ENCODE results near the gene SPPL2C.

The SPPL2C gene

GRCh38 chr17:45821147-45821546, 23.5 kb upstream of the SPPL2C start:
- Mint-ChIP-seq H3K4me3 (no peak overlapping the region), H3K4me1 (ENCODE audit: low read depth) (peaks cover 2% of the 10 kb centered on the region), H3K36me3 (no peaks in the 10 kb centered on the region), H3K9me3 (ENCODE audit: low read depth) (no peaks in the 10 kb centered on the region), H3K27ac (no peak overlapping the region), H3K27me3 (no peaks in the 10 kb centered on the region)

- H3K27ac Mint-ChIP-seq: no peak overlapping the region
- no peak overlapping the region for H3K4me3 Mint-ChIP-seq
- H3K4me1 Mint-ChIP-seq (ENCODE audit: low read depth): peaks cover 9% of the 10 kb centered on the region
Measured at GRCh38 chr17:45823598-45823997, 21.1 kb upstream of the SPPL2C start.

GRCh38 chr17:45824475-45824874, 20.2 kb upstream of the SPPL2C start:
- Mint-ChIP-seq H3K27ac (no peak overlapping the region), H3K9me3 (ENCODE audit: low read depth) (no peaks in the 10 kb centered on the region)

More at GRCh38 chr17:45823598-45823997, 21.1 kb upstream of the SPPL2C start:
- H3K9me3 Mint-ChIP-seq (ENCODE audit: low read depth): no peaks in the 10 kb centered on the region
- H3K27me3 Mint-ChIP-seq: no peaks in the 10 kb centered on the region
- no peaks in the 10 kb centered on the region for H3K36me3 Mint-ChIP-seq

GRCh38 chr17:45824901-45825492, 19.7 kb upstream of the SPPL2C start:
- no peaks in the 10 kb centered on the region for H3K36me3 Mint-ChIP-seq
- H3K27me3 Mint-ChIP-seq: no peaks in the 10 kb centered on the region
- H3K9me3 Mint-ChIP-seq (ENCODE audit: low read depth): no peaks in the 10 kb centered on the region
- H3K4me3 Mint-ChIP-seq: no peak overlapping the region
- H3K27ac Mint-ChIP-seq: no peak overlapping the region
- H3K4me1 Mint-ChIP-seq (ENCODE audit: low read depth): peaks cover 10% of the 10 kb centered on the region

More at GRCh38 chr17:45824475-45824874, 20.2 kb upstream of the SPPL2C start:
- H3K27me3 Mint-ChIP-seq: no peaks in the 10 kb centered on the region
- peaks cover 10% of the 10 kb centered on the region for H3K4me1 Mint-ChIP-seq (ENCODE audit: low read depth)
- no peaks in the 10 kb centered on the region for H3K36me3 Mint-ChIP-seq
- H3K4me3 Mint-ChIP-seq: no peak overlapping the region

GRCh38 chr17:45825792-45826191, 18.9 kb upstream of the SPPL2C start:
- Mint-ChIP-seq H3K4me3 (no peak overlapping the region), H3K36me3 (no peaks in the 10 kb centered on the region), H3K27me3 (no peaks in the 10 kb centered on the region), H3K4me1 (ENCODE audit: low read depth) (peaks cover 10% of the 10 kb centered on the region), H3K9me3 (ENCODE audit: low read depth) (no peaks in the 10 kb centered on the region), H3K27ac (no peak overlapping the region)

- Mint-ChIP-seq H3K9me3 (ENCODE audit: low read depth) (no peaks in the 10 kb centered on the region), H3K27me3 (no peaks in the 10 kb centered on the region), H3K4me3 (no peak overlapping the region), H3K27ac (no peak overlapping the region), H3K36me3 (no peaks in the 10 kb centered on the region), H3K4me1 (ENCODE audit: low read depth) (peaks cover 10% of the 10 kb centered on the region)
Measured at GRCh38 chr17:45826919-45827588, 17.6 kb upstream of the SPPL2C start.

GRCh38 chr17:45828171-45828570, 16.5 kb upstream of the SPPL2C start:
- H3K27me3 Mint-ChIP-seq: no peaks in the 10 kb centered on the region
- no peak overlapping the region for H3K4me3 Mint-ChIP-seq
- peaks cover 10% of the 10 kb centered on the region for H3K4me1 Mint-ChIP-seq (ENCODE audit: low read depth)
- no peaks in the 10 kb centered on the region for H3K9me3 Mint-ChIP-seq (ENCODE audit: low read depth)
- H3K36me3 Mint-ChIP-seq: no peaks in the 10 kb centered on the region
- H3K27ac Mint-ChIP-seq: no peak overlapping the region

GRCh38 chr17:45828582-45829133, 16.0 kb upstream of the SPPL2C start:
- peaks cover 9% of the 10 kb centered on the region for H3K4me1 Mint-ChIP-seq (ENCODE audit: low read depth)
- H3K36me3 Mint-ChIP-seq: no peaks in the 10 kb centered on the region
- H3K27ac Mint-ChIP-seq: no peak overlapping the region
- H3K27me3 Mint-ChIP-seq: no peaks in the 10 kb centered on the region
- no peak overlapping the region for H3K4me3 Mint-ChIP-seq
- H3K9me3 Mint-ChIP-seq (ENCODE audit: low read depth): no peaks in the 10 kb centered on the region

GRCh38 chr17:45833920-45834319, 10.8 kb upstream of the SPPL2C start:
- Mint-ChIP-seq H3K27ac (no peak overlapping the region), H3K36me3 (no peaks in the 10 kb centered on the region), H3K4me3 (no peak overlapping the region), H3K9me3 (ENCODE audit: low read depth) (no peaks in the 10 kb centered on the region), H3K4me1 (ENCODE audit: low read depth) (no peaks in the 10 kb centered on the region), H3K27me3 (no peaks in the 10 kb centered on the region)

- H3K36me3 Mint-ChIP-seq: no peaks in the 10 kb centered on the region
- H3K27ac Mint-ChIP-seq: no peak overlapping the region
- no peak overlapping the region for H3K4me3 Mint-ChIP-seq
- no peaks in the 10 kb centered on the region for H3K27me3 Mint-ChIP-seq
- H3K4me1 Mint-ChIP-seq (ENCODE audit: low read depth): no peaks in the 10 kb centered on the region
- no peaks in the 10 kb centered on the region for H3K9me3 Mint-ChIP-seq (ENCODE audit: low read depth)
Measured at GRCh38 chr17:45834471-45835396, 9.9 kb upstream of the SPPL2C start.

- H3K9me3 Mint-ChIP-seq (ENCODE audit: low read depth): no peaks in the 10 kb centered on the region
- H3K4me1 Mint-ChIP-seq (ENCODE audit: low read depth): no peaks in the 10 kb centered on the region
- H3K27me3 Mint-ChIP-seq: no peaks in the 10 kb centered on the region
- H3K27ac Mint-ChIP-seq: no peak overlapping the region
- H3K4me3 Mint-ChIP-seq: no peak overlapping the region
- H3K36me3 Mint-ChIP-seq: no peaks in the 10 kb centered on the region
Measured at GRCh38 chr17:45835481-45835880, 9.2 kb upstream of the SPPL2C start.

GRCh38 chr17:45836047-45837044, 8.3 kb upstream of the SPPL2C start:
- H3K27ac Mint-ChIP-seq: no peak overlapping the region
- H3K36me3 Mint-ChIP-seq: no peaks in the 10 kb centered on the region
- no peaks in the 10 kb centered on the region for H3K27me3 Mint-ChIP-seq
- no peaks in the 10 kb centered on the region for H3K4me1 Mint-ChIP-seq (ENCODE audit: low read depth)
- H3K4me3 Mint-ChIP-seq: no peak overlapping the region
- no peaks in the 10 kb centered on the region for H3K9me3 Mint-ChIP-seq (ENCODE audit: low read depth)

- H3K4me1 Mint-ChIP-seq (ENCODE audit: low read depth): no peaks in the 10 kb centered on the region
- H3K9me3 Mint-ChIP-seq (ENCODE audit: low read depth): no peaks in the 10 kb centered on the region
- H3K27me3 Mint-ChIP-seq: no peaks in the 10 kb centered on the region
- no peak overlapping the region for H3K27ac Mint-ChIP-seq
- no peak overlapping the region for H3K4me3 Mint-ChIP-seq
- H3K36me3 Mint-ChIP-seq: no peaks in the 10 kb centered on the region
Measured at GRCh38 chr17:45837187-45837586, 7.5 kb upstream of the SPPL2C start.

GRCh38 chr17:45837603-45838002, 7.1 kb upstream of the SPPL2C start:
- H3K27ac Mint-ChIP-seq: no peak overlapping the region
- H3K9me3 Mint-ChIP-seq (ENCODE audit: low read depth): no peaks in the 10 kb centered on the region
- no peaks in the 10 kb centered on the region for H3K27me3 Mint-ChIP-seq
- no peak overlapping the region for H3K4me3 Mint-ChIP-seq
- no peaks in the 10 kb centered on the region for H3K36me3 Mint-ChIP-seq
- no peaks in the 10 kb centered on the region for H3K4me1 Mint-ChIP-seq (ENCODE audit: low read depth)
